HG03378 (cell line): Measurements from ENCODE around the gene BAHCC1.
"Not testable (repeated sequence)": the region's sequence is repeated elsewhere in the genome, so short reads cannot be mapped to it uniquely, and the experiment has no call there.

Experiments
- ATAC-seq: cut with Tn5 transposase; IDR thresholded peaks from one replicate; pipeline ENCODE4 v1.9.1; 2021; ENCODE audit warnings: mild to moderate bottlenecking, moderate library complexity; ENCODE audit not compliant: unreplicated experiment

Gene BAHCC1

GRCh38 chr17:81425716-81426392 is 30.6 kb downstream of the BAHCC1 start:
- ATAC-seq = not testable (repeated sequence)

- no peak for ATAC-seq
These were observed 31.3 kb downstream of the BAHCC1 start for GRCh38 chr17:81426393-81427172.

DNA sequence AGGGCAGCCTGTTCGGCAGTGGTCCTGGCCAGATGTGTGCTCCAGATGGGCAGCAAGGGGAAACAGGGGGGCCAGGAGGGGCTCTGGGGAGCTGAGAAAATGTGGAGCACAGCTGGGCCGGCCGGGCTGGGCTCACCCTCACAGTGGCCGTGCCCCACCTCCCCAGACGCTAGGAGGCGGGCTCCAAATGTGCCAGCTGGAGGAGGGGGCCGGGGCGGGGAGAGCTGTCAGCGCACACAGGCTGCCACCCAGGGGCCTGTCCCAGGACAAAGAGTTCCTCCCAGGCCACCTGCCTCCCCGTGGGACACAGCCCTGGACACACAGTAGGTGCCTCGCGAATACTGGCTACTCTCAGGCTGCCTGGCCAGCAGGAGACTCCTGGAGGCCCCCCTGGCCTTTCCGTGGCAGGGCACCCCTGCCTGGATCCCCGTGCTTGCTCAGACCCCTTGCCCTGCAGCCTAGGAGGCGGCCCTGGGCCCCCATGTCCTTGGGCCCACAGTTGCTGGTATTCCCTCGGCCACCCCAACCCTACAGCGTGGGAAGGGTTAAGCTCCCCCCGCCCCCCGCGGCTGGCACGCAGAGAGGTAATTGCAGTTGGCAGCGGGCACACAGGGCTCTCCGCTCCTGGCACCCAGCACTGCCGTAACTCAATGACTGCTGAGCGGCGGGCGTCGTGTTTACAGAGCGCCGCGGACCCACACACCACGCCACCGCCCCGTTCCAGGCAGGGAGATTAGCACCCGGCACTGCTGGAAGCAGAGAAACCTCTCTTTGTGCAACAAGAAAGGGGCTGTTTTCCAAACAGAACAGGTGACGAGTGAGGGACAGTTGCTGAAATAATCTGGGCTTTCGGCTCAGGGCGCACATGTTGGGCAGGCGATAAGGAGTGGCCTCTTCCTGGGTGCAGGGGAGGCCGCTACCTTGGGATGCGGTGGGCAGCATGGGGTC is 32.2 kb downstream of the BAHCC1 start:
- no peak for ATAC-seq

DNA sequence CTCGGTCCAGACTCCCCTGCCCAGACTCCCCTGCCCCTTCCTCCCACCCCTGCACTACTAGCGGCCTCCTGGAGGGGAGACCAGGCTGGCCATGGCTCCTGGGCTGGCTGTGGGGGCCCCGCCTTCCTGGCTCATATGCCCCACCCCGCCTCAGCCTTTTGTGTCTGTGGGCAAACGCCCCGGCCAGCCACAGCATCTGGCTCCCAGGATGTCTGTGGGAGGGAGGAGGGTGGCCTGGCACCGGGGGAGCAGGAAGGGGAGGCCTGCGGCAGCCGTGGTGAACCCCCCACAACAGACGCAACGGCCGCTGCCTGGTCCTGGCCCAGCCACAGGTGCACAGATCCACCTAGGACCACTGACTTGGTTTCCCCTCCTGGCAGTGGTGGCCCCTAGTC is 32.9 kb downstream of the BAHCC1 start:
- ATAC-seq = no peak

- ATAC-seq = no peak
These were observed 33.3 kb downstream of the BAHCC1 start for GRCh38 chr17:81428516-81428915.

DNA sequence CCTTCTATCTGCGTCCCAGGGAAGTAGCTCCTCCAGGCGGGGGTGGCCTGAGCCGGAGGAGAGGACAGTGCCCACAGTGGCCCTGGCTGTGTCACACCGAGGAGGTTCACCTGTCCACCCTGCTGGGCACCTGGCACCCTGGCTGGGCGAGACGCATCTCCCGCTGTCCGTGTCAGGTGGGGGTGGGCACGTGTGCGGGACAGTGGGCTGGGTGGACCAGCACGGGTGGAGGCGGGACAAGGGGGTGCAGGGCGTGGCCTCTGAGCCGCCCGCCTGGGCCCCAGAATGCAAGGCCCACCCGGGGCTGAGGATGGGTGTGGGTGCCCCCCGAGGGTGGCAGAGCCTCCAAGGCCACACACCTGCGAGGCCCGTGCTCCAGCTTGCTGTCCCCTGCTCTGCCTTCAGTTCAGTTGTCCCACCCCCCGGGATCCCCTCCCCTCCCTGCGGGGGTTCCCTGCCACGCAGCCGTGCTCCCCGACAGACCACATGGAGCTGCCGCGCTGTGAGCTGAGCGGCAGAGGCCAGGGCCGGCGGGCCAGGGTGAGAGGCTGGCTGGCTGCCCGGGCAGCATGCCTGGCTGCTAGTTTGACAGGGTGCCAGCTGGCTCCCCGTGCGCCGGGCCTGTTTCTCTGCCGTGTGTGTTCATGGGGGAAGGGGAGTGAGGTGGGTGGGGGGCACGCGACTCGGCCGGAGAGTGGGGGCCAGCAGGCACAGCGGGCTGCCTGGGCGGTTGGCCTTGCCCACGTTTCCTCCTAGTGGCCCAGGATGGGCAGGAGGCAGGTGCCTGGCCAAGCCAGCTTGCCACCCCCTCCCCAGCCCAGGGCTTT is 33.9 kb downstream of the BAHCC1 start:
- ATAC-seq = no peak

DNA sequence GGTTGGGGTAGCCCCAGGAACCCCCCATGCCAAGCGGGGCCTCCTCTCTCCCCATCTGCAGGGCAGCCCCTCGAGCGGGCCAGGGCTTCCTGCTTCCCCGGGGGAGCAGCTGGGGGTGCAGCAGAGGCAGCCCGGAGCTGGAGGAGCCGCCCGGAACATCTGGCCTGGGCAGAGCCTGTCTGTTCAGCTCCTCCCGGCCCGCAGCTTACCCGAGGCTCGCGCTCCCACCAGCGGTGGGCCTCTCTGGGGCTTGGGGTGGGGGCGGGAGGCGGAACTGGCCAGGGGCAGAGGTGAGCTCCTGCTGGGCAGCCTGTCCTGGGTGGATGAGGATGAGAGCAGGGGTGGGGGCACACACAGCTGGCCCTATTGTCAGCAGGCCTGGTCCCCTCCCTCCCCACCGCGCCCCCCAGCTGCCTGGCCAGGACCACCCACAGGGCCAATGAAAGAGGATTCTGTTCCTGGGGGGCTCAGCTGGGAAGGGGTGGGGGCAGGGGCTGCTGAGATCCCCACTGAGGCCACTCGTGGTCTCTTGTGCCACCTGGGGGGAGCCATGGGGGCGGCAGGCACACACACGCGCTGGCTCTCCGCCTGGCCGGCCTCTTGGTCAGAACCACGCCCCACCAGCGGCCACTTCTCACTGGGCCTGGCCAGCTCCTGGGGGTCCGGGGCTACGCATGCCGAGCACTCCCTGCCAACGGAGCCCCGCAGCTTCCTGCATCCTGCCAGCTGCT is 34.7 kb downstream of the BAHCC1 start:
- ATAC-seq = no peak

DNA sequence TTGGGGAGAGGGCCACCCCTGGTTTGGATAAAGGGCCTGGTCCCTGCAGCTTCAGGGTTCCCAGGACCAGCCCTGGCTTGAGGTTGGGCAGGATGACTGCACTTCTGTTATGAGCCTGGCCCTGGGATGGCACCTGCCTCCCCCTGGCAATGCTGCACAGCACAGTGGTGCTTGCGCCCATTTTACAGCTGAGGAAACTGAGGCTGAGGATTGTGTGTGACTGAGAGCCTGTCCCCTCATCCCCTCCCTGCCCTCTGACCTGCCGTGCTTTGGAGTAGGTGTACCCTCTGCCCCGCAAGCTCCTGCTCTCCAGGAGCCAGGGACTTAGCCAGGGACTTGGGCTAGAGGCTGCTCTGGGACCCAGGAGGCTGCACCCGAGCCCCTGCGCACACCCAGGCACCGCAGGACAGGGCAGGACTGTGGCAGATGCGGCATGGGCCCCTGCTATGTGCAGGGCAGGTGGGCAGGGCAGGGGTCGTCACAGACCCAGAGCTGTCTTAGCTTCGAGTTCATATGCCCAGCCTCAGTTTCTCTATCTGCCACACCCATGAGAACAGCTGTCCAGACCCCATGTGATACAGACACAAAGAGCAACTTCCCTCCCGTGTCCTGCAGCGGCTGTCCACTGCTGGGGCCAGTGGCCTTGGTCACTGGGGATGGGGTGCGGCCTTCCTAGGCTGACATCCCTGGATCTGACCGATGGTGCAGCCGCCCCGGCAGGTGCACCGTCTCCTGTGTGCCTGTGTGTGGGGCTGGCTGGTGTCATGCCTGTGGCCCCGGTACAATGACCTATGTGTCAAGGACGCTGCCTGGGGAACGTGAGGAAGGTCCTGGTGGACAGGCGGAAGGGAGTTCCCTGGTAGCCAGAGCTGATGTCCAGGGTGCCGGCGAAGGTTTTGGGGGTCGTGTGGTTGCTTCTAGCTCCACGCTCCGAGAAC is 36.6 kb downstream of the BAHCC1 start:
- ATAC-seq = no peak

DNA sequence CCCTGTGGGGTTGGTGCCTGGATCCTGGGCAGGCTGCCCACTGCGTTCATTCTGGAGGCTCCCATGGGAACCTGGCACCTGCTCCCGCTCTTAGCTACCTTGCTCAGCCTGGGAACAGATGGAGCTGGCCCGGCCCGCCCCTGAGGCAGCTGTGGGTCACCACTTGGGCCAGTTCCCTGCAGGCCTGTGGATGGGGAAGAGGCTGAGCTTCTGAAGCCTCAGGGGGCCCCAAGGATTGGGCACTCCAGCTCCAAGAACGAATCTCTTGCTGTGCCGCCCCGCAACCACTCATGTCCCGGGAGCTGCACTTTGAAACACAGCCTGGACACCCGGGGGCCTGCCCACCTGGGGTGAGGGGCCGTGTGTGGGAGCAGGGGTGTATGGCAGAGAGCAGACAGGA is 37.7 kb downstream of the BAHCC1 start:
- ATAC-seq = no peak

DNA sequence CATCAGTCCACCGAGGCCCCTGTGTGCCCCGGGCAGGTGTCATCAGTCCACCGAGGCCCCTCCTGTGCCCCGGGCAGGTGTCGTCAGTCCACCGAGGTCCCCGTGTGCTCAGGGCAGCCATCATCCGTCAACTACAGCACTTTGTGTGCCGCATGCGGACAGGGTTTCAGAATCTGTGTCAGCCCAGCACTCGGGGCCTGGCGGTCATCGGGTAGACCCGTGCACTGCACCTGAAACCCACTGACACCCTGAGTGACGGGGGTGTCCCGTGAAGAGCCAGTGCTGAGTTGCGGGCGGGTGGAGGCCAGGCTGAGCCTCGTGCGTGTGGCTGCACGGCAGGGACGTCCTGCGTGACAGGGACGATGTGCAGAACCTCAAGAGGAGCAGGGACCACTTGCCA is 38.4 kb downstream of the BAHCC1 start:
- ATAC-seq = no peak

DNA sequence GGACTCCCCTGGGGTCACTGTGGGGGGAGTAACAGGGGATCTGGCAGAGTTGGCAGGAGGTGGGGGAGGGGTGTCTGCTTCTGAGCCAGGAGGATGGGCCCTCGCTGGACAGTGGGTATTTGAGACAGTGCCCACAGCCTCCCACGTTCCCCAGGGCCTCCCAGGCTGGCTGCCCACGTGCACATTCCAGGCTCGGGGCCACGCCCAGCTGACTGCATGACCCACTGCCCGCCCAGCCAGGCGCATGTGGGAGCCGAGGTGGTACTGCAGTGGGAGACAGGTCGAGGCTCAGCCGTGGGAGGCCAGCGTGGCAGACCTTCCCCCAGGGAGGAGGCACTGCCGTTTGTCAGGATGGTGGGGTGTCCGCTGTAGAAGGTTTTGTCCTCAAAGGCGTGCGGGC is 38.8 kb downstream of the BAHCC1 start:
- no peak for ATAC-seq

DNA sequence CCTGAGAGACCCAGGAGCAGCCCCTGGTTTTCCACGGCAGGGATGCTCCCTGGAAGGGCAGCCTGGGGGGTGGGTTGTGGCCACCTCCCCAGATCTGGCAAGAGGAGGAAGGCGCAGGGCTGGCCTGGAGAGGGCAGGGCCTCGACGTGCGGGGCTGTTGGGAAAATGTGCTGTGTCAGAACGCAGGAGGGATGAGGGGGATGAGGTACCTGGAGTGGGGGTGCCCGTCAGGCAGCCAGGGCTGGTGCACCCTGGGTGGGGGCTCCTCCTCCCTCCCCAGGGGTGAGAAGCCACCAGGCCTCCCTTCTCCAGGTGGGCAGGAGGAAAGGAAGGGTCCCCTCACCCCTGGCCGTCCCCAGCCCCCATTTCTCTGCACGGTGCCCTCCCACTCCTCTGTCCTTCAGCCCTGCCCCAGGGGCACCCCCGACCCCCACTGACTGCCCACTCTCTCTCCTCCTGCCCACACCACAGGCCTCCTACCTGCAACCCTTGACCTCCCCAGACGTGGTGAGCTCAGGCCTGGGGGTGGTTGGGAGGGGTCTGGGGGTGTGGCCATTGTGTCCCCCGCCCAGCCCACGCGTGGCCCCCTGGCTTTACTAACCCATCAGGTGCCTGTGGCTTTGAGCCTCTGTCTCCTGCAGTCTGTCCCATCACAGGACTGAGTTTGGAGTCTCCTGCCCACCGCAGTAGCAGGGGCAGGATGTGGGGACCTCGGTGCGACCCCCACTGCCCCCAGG is 39.6 kb downstream of the BAHCC1 start:
- ATAC-seq = no peak

GRCh38 chr17:81435652-81436293 is 40.5 kb downstream of the BAHCC1 start:
- ATAC-seq = no peak

- no peak for ATAC-seq
These were observed 41.1 kb downstream of the BAHCC1 start for GRCh38 chr17:81436294-81436849.

- no peak for ATAC-seq
These were observed 42.0 kb downstream of the BAHCC1 start for GRCh38 chr17:81437191-81437651.

GRCh38 chr17:81438007-81438659 is 42.9 kb downstream of the BAHCC1 start:
- no peak for ATAC-seq

GRCh38 chr17:81438688-81439087 is 43.4 kb downstream of the BAHCC1 start:
- no peak for ATAC-seq
